HG03159 (cell line): Measurements from ENCODE around the gene HACD2.
"Not testable (repeated sequence)": the region's sequence is repeated elsewhere in the genome, so short reads cannot be mapped to it uniquely, and the experiment has no call there.

ENCODE experiments used
- ATAC-seq: cut with Tn5 transposase; IDR thresholded peaks from one replicate; pipeline ENCODE4 v1.9.1; 2021; ENCODE audit warnings: mild to moderate bottlenecking, moderate library complexity; ENCODE audit not compliant: unreplicated experiment

HACD2 gene

GRCh38 chr3:123611674-123612073 lies 26.8 kb upstream of the HACD2 start:
- ATAC-seq = not testable (repeated sequence)

DNA sequence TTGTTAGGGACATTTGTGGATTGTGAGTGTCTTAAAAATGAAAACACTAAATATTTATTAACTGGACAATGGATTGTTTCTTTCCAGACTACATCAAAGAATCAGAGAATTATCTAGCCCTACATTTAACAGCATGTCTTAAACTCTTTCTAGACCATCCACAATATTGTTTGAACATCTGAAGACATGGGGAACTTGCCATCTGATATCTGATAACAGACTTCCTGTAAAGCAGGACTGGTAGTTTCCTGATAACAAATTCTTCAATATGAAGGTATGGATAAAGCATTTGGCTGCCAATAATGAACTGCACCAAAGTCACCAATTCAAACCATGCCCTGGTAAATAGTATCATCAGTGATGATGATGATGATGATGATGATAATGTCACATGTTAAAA lies 26.2 kb upstream of the HACD2 start:
- no peak for ATAC-seq

GRCh38 chr3:123610331-123610730 lies 25.5 kb upstream of the HACD2 start:
- peak; percentile 81 for ATAC-seq

GRCh38 chr3:123609063-123609462 lies 24.2 kb upstream of the HACD2 start:
- ATAC-seq = no peak

GRCh38 chr3:123608263-123608937 lies 23.5 kb upstream of the HACD2 start:
- ATAC-seq = no peak

- ATAC-seq = no peak
These were observed 21.7 kb upstream of the HACD2 start for GRCh38 chr3:123606527-123606926.

DNA sequence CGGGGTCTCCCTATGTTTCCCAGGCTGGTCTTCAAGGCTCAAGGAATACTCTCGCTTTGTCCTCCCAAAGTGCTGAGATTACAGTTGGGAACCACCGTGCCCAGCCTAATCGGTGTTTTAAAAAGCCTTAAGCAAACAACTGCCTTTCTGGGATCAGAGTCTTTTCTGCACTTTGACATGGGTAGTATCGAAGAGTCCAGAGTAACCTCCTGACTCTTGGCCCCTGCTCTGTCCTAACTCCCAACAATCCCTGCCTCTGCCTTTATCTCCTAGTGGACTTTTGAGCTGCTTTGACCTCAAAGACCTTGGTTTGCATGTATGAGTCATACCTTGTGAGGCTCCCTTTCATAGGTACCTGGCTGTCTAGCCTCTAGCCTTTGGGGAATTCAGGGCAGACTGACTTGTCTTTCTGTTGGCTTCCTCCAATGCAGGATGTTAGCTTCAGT lies 21.0 kb upstream of the HACD2 start:
- ATAC-seq = no peak

- not testable (repeated sequence) for ATAC-seq
These were observed 18.3 kb upstream of the HACD2 start for GRCh38 chr3:123603153-123603552.

DNA sequence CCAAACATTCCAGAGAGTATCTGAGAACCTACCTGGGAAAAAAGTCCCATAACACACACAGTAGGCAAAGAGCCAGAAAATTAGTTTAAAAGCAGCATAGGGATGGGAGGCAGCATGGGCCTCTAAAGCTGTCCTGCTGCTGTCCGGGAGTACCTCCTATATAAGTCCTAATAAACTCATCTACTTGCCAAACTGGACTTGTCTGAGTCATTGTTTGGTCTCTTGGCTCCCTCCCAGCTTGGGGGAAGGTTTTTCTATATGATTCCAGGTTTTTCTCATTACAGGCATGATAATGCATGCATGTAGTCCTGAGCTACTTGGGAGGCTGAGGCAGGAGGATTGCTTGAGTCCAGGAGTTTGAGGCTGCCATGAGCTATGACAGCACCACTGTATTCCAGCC lies 17.5 kb upstream of the HACD2 start:
- no peak for ATAC-seq

DNA sequence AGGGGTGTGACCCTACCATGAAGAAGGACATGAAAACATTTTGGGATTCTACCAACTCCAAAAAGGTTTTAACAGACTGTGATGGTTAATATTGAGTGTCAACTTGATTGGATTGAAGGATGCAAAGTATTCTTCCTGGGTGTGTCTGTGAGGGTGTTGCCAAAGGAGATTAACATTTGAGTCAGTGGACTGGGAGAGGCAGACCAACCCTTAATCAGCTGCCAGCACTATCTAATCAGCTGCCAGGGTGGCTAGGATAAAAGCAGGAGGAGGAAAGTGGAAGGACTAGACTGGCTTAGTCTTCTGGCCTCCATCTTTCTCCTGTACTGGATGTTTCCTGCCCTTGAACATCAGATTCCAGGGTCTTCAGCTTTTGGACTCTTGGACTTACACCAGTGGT lies 16.0 kb upstream of the HACD2 start:
- ATAC-seq = not testable (repeated sequence)

DNA sequence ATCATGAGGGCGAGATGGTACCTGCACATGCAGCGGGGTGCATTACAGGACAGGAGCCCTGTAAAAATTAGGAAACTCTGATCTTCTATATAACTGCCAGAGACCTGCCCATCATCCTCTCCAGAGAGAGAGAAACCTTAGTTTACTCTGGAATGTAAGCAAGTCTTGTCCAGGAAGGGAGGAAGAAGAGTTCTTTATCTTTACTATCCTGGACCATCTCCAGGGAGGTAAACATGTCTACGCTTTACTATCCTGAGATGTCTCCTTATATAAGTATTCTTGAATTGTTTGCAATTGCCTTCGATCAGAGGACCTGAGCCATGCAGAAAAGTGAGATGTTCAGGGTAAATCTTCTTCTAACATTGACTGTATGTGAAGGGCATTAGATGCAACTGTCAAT lies 12.7 kb upstream of the HACD2 start:
- no peak for ATAC-seq

DNA sequence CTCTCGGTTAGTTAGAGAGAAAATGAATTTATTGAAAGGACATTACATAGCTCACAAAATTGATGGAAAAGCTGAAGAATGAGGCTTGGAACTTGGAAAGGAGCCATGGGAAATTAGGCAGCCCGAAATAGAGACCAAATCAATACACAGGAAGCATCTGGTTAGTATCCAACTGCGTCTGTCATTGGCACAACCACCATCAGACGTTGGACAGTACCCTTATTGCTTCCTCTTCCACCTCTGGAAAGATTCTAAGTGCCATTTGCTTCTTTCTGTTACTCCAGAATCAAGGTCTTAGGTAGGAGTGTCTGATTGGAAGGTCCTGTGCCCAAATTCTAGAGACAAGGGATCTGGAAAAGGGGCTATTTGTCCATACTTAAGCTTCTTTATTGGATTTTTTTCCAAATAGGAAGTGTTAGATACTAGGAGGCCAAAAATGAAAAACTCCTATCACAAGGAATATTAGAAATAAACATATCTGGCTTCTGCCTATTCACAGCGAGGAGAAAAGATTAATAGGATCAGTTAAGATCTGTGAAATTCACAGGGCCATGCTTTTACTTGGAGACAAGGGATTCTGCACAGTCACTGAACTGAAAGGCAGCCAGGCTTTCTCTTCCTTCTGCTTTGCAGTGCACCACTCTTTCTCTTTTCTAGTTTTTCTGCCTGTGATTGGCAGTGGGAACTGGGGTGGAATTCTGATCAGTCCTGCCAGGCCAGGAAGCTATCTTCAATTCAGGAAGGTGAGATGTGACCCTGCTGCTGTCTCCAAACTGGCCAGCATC lies 10.7 kb upstream of the HACD2 start:
- no peak for ATAC-seq

DNA sequence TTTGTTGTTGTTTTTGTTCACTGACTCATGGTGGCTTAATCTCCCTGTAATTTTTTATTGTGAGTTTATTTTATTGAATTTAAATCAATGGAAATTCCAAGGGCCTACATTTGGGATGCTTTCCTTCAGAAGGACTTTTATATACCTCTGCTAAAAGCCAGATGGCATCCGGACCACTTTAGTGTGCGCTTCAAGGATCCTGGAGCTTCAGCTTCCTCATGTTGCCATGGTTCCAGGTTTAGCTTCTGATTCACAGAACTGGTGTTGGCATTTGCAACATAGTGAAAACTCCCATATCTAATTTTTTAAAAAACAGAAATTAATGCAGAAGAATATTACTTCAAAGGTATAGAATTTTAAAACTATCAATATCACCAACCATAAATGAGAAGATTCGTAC lies 8.5 kb upstream of the HACD2 start:
- ATAC-seq = no peak

GRCh38 chr3:123590685-123591450 lies 6.0 kb upstream of the HACD2 start:
- ATAC-seq = no peak

GRCh38 chr3:123587401-123587800 lies 2.5 kb upstream of the HACD2 start:
- no peak for ATAC-seq

GRCh38 chr3:123586968-123587367 lies 2.1 kb upstream of the HACD2 start:
- ATAC-seq = no peak

DNA sequence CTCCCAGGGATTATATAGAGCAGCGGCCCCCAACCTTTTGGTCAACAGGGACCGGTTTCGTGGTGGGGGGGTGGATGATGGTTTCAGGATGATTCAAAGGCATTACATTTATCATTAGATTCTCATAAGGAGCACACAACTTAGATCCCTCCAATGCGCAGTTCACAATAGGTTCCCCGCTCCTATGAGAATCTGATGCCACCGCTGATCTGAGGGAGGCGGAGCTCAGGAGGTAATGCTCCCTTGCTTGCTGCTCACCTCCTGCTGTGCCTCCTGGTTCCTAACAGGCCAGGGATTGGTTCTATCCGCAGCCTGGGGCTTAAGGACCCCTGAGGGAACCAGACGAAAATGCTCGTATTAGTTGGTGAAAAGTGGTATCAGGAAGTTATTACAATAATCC lies 1.3 kb upstream of the HACD2 start:
- ATAC-seq = no peak

GRCh38 chr3:123584284-123584987 lies 417 bp downstream of the HACD2 start:
- peak; percentile 32 for ATAC-seq

DNA sequence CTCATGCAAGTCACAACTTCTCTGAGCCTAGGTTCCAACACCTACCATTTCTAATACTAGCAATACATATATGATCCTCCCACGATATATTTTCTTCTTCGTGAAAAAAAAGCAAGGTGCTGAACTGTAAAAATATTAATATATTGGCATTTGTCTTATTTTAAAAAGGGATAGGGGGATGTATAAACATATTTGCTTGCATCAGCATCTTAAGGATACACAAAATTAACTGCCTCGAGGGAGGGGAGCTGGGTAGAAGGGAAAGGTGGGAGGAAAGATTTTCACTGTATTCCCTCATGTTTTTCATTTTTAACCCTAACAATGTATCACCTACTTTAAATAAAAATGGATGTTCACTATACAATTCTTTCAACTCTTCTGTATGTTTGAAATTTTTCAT lies 1.3 kb downstream of the HACD2 start:
- ATAC-seq = no peak

DNA sequence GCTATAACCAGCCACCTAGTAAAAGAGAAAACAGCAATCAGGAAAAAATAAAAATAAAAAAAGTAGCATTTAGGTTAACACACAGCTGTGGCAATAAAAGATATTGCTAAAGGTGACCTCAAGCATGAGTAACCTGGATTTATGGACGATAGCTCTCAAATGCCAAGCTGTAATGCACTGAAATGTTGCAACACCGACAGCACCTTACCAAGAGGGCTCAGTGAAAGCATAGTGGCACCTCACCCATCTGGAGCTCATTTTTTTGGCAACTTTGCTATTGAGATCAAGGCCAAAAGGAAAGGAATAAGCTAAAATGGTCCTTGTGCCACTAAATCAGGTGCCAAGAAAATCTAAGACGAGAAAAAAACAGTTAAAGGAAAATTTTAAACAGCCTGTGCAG lies 2.5 kb downstream of the HACD2 start:
- no peak for ATAC-seq

GRCh38 chr3:123576122-123576521 lies 8.7 kb downstream of the HACD2 start:
- no peak for ATAC-seq
